Thymus (tissue), 11 donors: ENCODE results near the gene CDK5R1. TPM values are rescaled to one million over a fixed set of nuclear protein-coding genes. Genes with fewer than 3 reads are reported as not detected.
"Not testable (repeated sequence)": the region's sequence is repeated elsewhere in the genome, so short reads cannot be mapped to it uniquely, and the experiment has no call there.

ENCODE experiments used
- DNase-seq, 9 donors: peaks; one replicate each; pipeline ENCODE4 v3.0.0-alpha.2; 2013; ENCODE audit warnings: low spot score in 9 of 9, low read depth in 6 of 9, missing footprints in 1 of 9
- H3K27ac ChIP-seq, 2 donors: one replicate each; pipeline ENCODE4 v1.5.1; 2013; ENCODE audit warnings: control low read depth in 1 of 2, low read depth in 1 of 2, low read length in 1 of 2, mild to moderate bottlenecking in 1 of 2, moderate library complexity in 1 of 2
- H3K27me3 ChIP-seq, 2 donors: one replicate each; pipeline ENCODE4 v1.5.1; 2013; ENCODE audit warnings: low read length in 1 of 2; ENCODE audit not compliant: control insufficient read depth in 2 of 2, insufficient read depth in 1 of 2
- H3K36me3 ChIP-seq, 2 donors: one replicate each; pipeline ENCODE4 v1.5.1; 2013; ENCODE audit warnings: low read length in 1 of 2, mild to moderate bottlenecking in 1 of 2, moderate library complexity in 1 of 2; ENCODE audit not compliant: control insufficient read depth in 2 of 2, insufficient read depth in 2 of 2
- H3K4me1 ChIP-seq, 2 donors: one replicate each; pipeline ENCODE4 v1.5.1; 2013; ENCODE audit warnings: low read length in 2 of 2; ENCODE audit not compliant: control insufficient read depth in 2 of 2, insufficient read depth in 2 of 2
- H3K4me3 ChIP-seq, 2 donors: one replicate each; pipeline ENCODE4 v1.5.1; 2013; ENCODE audit warnings: low read length in 2 of 2, control low read depth in 1 of 2, mild to moderate bottlenecking in 1 of 2
- H3K9me3 ChIP-seq, 2 donors: one replicate each; pipeline ENCODE4 v1.5.1; 2013; ENCODE audit warnings: low read length in 1 of 2, mild to moderate bottlenecking in 1 of 2; ENCODE audit not compliant: control insufficient read depth in 2 of 2, insufficient read depth in 1 of 2
- WGBS: extraction: QIAGEN DNeasy Blood & Tissue Kit; methylation state at CpG from one replicate; pipeline ENCODE4 v1.1.7; 2013; 5-methylcytosine and 5-hydroxymethylcytosine counted together
- polyA plus RNA-seq: library from polyadenylated mRNA; stranded (reverse); fragments of 200-250 nt; gene quantifications from one replicate; pipeline ENCODE4 v1.2.3, GENCODE V29; 2013
- total RNA-seq: library from RNA; stranded (reverse); fragments of 120-200 nt; gene quantifications from one replicate; pipeline ENCODE4 v1.2.4, GENCODE V29; 2013
- donor health status: healthy.

Gene CDK5R1
- total and polyA plus RNA-seq, 2 donors, result 3.1 to 7.1 TPM

- Histone ChIP-seq H3K9me3 (peaks cover 0 to 3% of the 10 kb centered on the region in 2 donors), H3K4me3 (no peak overlapping the region), H3K27ac (no peak overlapping the region), H3K36me3 (peaks cover 18 to 41% of the 10 kb centered on the region in 2 donors), H3K4me1 (peaks cover 5 to 7% of the 10 kb centered on the region in 2 donors), H3K27me3 (peaks cover 2 to 16% of the 10 kb centered on the region in 2 donors)
- 94% methylated on average over 2 of the region's 2 CpGs for WGBS
- DNase-seq, result no peak
Measured at GRCh38 chr17:32446949-32447348, 39.8 kb upstream of the CDK5R1 start.

- H3K9me3 ChIP-seq, result no peaks in the 10 kb centered on the region
- no peak overlapping the region for H3K27ac ChIP-seq
- WGBS, result 98% methylated on average over 5 of the region's 5 CpGs
- DNase-seq, result no peak
- no peak overlapping the region for H3K4me3 ChIP-seq
- no peaks in the 10 kb centered on the region for H3K27me3 ChIP-seq
- H3K4me1 ChIP-seq, result peaks cover 3 to 5% of the 10 kb centered on the region in 2 donors
- H3K36me3 ChIP-seq, result peaks cover 27 to 70% of the 10 kb centered on the region in 2 donors
Measured at GRCh38 chr17:32449963-32450362, 36.8 kb upstream of the CDK5R1 start.

- not testable (repeated sequence) for H3K4me3 ChIP-seq, H3K27ac ChIP-seq, H3K4me1 ChIP-seq, DNase-seq, H3K27me3 ChIP-seq, H3K9me3 ChIP-seq
- peaks cover 28 to 74% of the 10 kb centered on the region in 2 donors for H3K36me3 ChIP-seq
- WGBS, result 99% methylated on average over 6 of the region's 6 CpGs
Measured at GRCh38 chr17:32450379-32450778, 36.4 kb upstream of the CDK5R1 start.

GRCh38 chr17:32451879-32452278 is 34.9 kb upstream of the CDK5R1 start:
- Histone ChIP-seq H3K9me3 (no peaks in the 10 kb centered on the region), H3K36me3 (peaks cover 34 to 75% of the 10 kb centered on the region in 2 donors), H3K4me1 (no peaks in the 10 kb centered on the region), H3K4me3 (no peak overlapping the region), H3K27me3 (no peaks in the 10 kb centered on the region), H3K27ac (no peak overlapping the region)
- 80% methylated on average over 2 of the region's 2 CpGs for WGBS
- DNase-seq, result no peak

DNA sequence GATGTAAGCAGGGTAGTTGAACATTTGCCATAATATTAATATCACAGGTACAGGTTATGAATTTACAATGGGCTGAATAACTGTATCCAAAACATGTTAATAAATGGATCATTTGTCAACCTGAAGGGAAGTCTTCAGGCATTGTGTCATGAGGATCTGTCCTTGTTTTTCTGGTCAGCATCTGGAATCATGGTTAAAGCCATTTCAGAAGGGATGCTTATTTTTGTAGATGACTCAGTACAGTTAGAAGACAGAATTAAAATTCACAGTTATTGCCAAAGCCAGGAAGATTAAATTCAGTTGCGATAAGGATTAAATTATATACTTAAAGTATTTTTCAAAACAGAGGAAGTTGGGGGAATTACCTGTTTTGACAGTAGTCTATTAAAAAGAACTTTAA is 34.5 kb upstream of the CDK5R1 start:
- no peak overlapping the region for H3K4me3 ChIP-seq
- no peaks in the 10 kb centered on the region for H3K9me3 ChIP-seq
- 93% methylated on average over 1 of the region's 1 CpG for WGBS
- no peaks in the 10 kb centered on the region for H3K4me1 ChIP-seq
- H3K27ac ChIP-seq, result no peak overlapping the region
- DNase-seq, result no peak
- peaks cover 36 to 76% of the 10 kb centered on the region in 2 donors for H3K36me3 ChIP-seq
- no peaks in the 10 kb centered on the region for H3K27me3 ChIP-seq

GRCh38 chr17:32453370-32453769 is 33.4 kb upstream of the CDK5R1 start:
- Histone ChIP-seq H3K27ac (no peak overlapping the region), H3K27me3 (no peaks in the 10 kb centered on the region), H3K9me3 (no peaks in the 10 kb centered on the region), H3K36me3 (peaks cover 46 to 71% of the 10 kb centered on the region in 2 donors), H3K4me3 (no peak overlapping the region), H3K4me1 (no peaks in the 10 kb centered on the region)
- WGBS, result 98% methylated on average over 2 of the region's 2 CpGs
- no peak for DNase-seq

DNA sequence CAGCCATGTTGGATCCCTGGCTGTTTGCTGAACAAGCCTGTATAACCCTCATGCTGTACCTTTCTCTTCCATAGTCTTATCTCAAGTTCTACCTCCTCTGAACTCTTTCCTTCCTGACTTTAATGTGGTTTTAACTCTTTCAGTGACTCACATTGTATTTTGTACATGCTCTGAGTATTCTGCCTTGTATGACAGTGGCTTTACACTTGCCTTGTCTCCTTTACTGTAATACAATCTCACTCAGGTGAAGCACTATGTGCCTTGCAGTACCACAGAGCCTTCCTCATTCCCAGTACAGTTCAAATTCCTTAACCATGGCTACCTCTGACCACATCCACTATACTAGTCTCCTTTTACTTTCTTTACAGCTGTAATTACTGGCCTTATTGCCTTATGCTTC is 28.4 kb upstream of the CDK5R1 start:
- Histone ChIP-seq H3K4me1 (no peaks in the 10 kb centered on the region), H3K4me3 (no peak overlapping the region), H3K27ac (no peak overlapping the region), H3K27me3 (no peaks in the 10 kb centered on the region), H3K9me3 (no peaks in the 10 kb centered on the region), H3K36me3 (peaks cover 57% of the 10 kb centered on the region in 2 donors)
- peak in 1 of 9 donors; percentile 29 for DNase-seq

DNA sequence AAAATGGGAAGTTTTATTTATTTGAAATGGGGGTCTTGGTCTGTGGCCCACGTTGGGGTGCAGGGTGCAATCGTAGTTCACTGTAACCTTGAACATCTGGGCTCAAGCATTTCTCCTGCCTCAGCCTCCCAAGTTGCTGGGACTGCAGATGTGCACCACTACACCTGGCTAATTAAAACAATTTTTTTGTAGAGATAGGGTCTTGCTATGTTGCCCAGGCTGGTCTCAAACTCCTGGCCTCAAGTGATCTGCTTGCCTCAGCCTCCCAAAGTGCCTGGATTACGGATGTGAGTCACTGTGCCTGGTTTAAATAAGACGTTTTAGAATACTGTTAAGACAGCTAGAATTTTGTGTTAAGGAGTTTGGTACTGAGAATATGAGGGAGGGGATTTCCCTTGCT is 26.7 kb upstream of the CDK5R1 start:
- H3K36me3 ChIP-seq, result peaks cover 53 to 56% of the 10 kb centered on the region in 2 donors
- no peaks in the 10 kb centered on the region for H3K27me3 ChIP-seq
- no peaks in the 10 kb centered on the region for H3K4me1 ChIP-seq
- WGBS, result 96% methylated on average over 4 of the region's 4 CpGs
- H3K27ac ChIP-seq, result no peak overlapping the region
- no peak overlapping the region for H3K4me3 ChIP-seq
- H3K9me3 ChIP-seq, result no peaks in the 10 kb centered on the region
- no peak for DNase-seq

GRCh38 chr17:32461498-32461852 is 25.3 kb upstream of the CDK5R1 start:
- DNase-seq, result no peak
- no peaks in the 10 kb centered on the region for H3K9me3 ChIP-seq
- no peak overlapping the region for H3K4me3 ChIP-seq
- no peaks in the 10 kb centered on the region for H3K4me1 ChIP-seq
- H3K27ac ChIP-seq, result no peak overlapping the region
- peaks cover 54 to 55% of the 10 kb centered on the region in 2 donors for H3K36me3 ChIP-seq
- WGBS, result 81% methylated on average over 4 of the region's 4 CpGs
- H3K27me3 ChIP-seq, result no peaks in the 10 kb centered on the region
